Measurements from ENCODE around the gene SLC25A48.

The SLC25A48 gene

GRCh38 chr5:135890296-135890695 lies 55.8 kb downstream of the SLC25A48 start:
- no peak overlapping the region for H3K27ac ChIP-seq (ENCODE audit: low read depth, low read length)
- H3K4me2 ChIP-seq (ENCODE audit: low read length) = no peak overlapping the region

GRCh38 chr5:135890867-135891266 lies 56.4 kb downstream of the SLC25A48 start:
- Histone ChIP-seq H3K4me3 (ENCODE audit: low read length) (no peak overlapping the region), H3K4me1 (ENCODE audit: control insufficient read depth, low read length) (peaks cover 5% of the 10 kb centered on the region; the same call in 1 of the 2 replicates), H3K79me2 (ENCODE audit: control insufficient read depth, low read length) (no peaks in the 10 kb centered on the region), H3K9me2 (replicated peaks; ENCODE audit: control insufficient read depth, low read length) (no peaks in the 10 kb centered on the region), H3K27me3 (ENCODE audit: control insufficient read depth, low read length) (peaks cover 13% of the 10 kb centered on the region), H3F3A (ENCODE audit: control insufficient read depth, insufficient read depth) (no peaks in the 10 kb centered on the region), H3K36me3 (ENCODE audit: control insufficient read depth, low read length) (no peaks in the 10 kb centered on the region), H4K20me1 (ENCODE audit: control insufficient read depth, insufficient read depth, low read depth, low read length) (no peaks in the 10 kb centered on the region), H3K27ac (ENCODE audit: low read depth, low read length) (no peak overlapping the region), H3K9me3 (ENCODE audit: control insufficient read depth, insufficient read depth, low read length) (no peaks in the 10 kb centered on the region), H3K4me2 (ENCODE audit: low read length) (no peak overlapping the region)
- no peak for TF ChIP-seq CTCF (IDR thresholded peaks at IDR 0.05; ENCODE audit: low read depth, low read length, poor library complexity, severe bottlenecking)
- no peak for TF ChIP-seq EZH2phosphoT487 (IDR thresholded peaks at IDR 0.05; ENCODE audit: borderline replicate concordance, low read length)

More at GRCh38 chr5:135890296-135890695, 55.8 kb downstream of the SLC25A48 start:
- Histone ChIP-seq H3K9me2 (replicated peaks; ENCODE audit: control insufficient read depth, low read length) (no peaks in the 10 kb centered on the region), H3K4me3 (ENCODE audit: low read length) (no peak overlapping the region), H3K4me1 (ENCODE audit: control insufficient read depth, low read length) (peaks cover 5% of the 10 kb centered on the region; the same call in 1 of the 2 replicates), H3F3A (ENCODE audit: control insufficient read depth, insufficient read depth) (no peaks in the 10 kb centered on the region), H3K27me3 (ENCODE audit: control insufficient read depth, low read length) (peaks cover 8% of the 10 kb centered on the region), H3K79me2 (ENCODE audit: control insufficient read depth, low read length) (no peaks in the 10 kb centered on the region), H4K20me1 (ENCODE audit: control insufficient read depth, insufficient read depth, low read depth, low read length) (no peaks in the 10 kb centered on the region), H3K9me3 (ENCODE audit: control insufficient read depth, insufficient read depth, low read length) (no peaks in the 10 kb centered on the region), H3K36me3 (ENCODE audit: control insufficient read depth, low read length) (no peaks in the 10 kb centered on the region)
- no peak for TF ChIP-seq EZH2phosphoT487 (IDR thresholded peaks at IDR 0.05; ENCODE audit: borderline replicate concordance, low read length)
- no peak for TF ChIP-seq CTCF (IDR thresholded peaks at IDR 0.05; ENCODE audit: low read depth, low read length, poor library complexity, severe bottlenecking)

GRCh38 chr5:135891268-135891667 lies 56.8 kb downstream of the SLC25A48 start:
- H3F3A ChIP-seq (ENCODE audit: control insufficient read depth, insufficient read depth) = no peaks in the 10 kb centered on the region
- H3K4me1 ChIP-seq (ENCODE audit: control insufficient read depth, low read length) = peaks cover 5% of the 10 kb centered on the region; the same call in 1 of the 2 replicates
- no peaks in the 10 kb centered on the region for H3K36me3 ChIP-seq (ENCODE audit: control insufficient read depth, low read length)
- H4K20me1 ChIP-seq (ENCODE audit: control insufficient read depth, insufficient read depth, low read depth, low read length) = no peaks in the 10 kb centered on the region
- H3K9me3 ChIP-seq (ENCODE audit: control insufficient read depth, insufficient read depth, low read length) = no peaks in the 10 kb centered on the region
- H3K4me2 ChIP-seq (ENCODE audit: low read length) = no peak overlapping the region
- no peaks in the 10 kb centered on the region for H3K9me2 ChIP-seq (replicated peaks; ENCODE audit: control insufficient read depth, low read length)
- TF ChIP-seq EZH2phosphoT487 (IDR thresholded peaks at IDR 0.05; ENCODE audit: borderline replicate concordance, low read length) (no peak), CTCF (IDR thresholded peaks at IDR 0.05; ENCODE audit: low read depth, low read length, poor library complexity, severe bottlenecking) (no peak)
- no peaks in the 10 kb centered on the region for H3K79me2 ChIP-seq (ENCODE audit: control insufficient read depth, low read length)
- H3K4me3 ChIP-seq (ENCODE audit: low read length) = no peak overlapping the region
- no peak overlapping the region for H3K27ac ChIP-seq (ENCODE audit: low read depth, low read length)
- peaks cover 17% of the 10 kb centered on the region for H3K27me3 ChIP-seq (ENCODE audit: control insufficient read depth, low read length)

Data from DOHH2 (cell line).